K562 (cell line): ENCODE data around the gene PNPO. TPM values are rescaled to one million over a fixed set of nuclear protein-coding genes. Genes with fewer than 3 reads are reported as not detected.

Source experiments
- ATAC-seq: fragments of 200-7000 bp; cut with Tn5 transposase; 3 replicates; pipeline ENCODE4 v1.9.1; 2020; ENCODE audit warnings: moderate library complexity
- BruUV-seq: library from RNA; stranded (reverse); fragments of 400-500 nt; replicated peaks from 2 replicates; lab custom pipeline; 2021; lab: Mats Ljungman, UMichigan
- CTCF ChIA-PET: fragments of 300-600 bp; formaldehyde crosslinking; extraction: SDS; loops from one replicate; lab custom pipeline; 2021; ENCODE audit warnings: low intra/inter-chr PET ratio; lab: Yijun Ruan, JAX
- POLR2A ChIA-PET: fragments of 300-600, 350-650 bp; sonication (Branson Sonifier 250); formaldehyde crosslinking; extraction: SDS; loops from one replicate; lab custom pipeline; 2021; ENCODE audit warnings: antibody characterized with exemption, inconsistent platforms; lab: Yijun Ruan, JAX
- DNase-seq, 4 experiments: peaks; one replicate each; pipeline versions ENCODE4 v3.0.0 to v3.0.0-alpha.2; 2011 to 2018; ENCODE audit warnings: low spot score in 3 of 4, mixed read lengths in 3 of 4; ENCODE audit errors: extremely low read depth in 1 of 4
- FAIRE-seq: peaks from 2 replicates; lab custom pipeline; 2011; peaks lifted over from hg19 to GRCh38; lab: Jason Lieb, UNC
- H2AFZ ChIP-seq: 2 replicates; pipeline ENCODE4 v1.6.0; 2011; ENCODE audit warnings: low read depth, low read length, control low read depth, inconsistent platforms
- H3K27ac ChIP-seq: fragments of 200-600 bp; 3 replicates; pipeline ENCODE4 v1.8.0; 2011; ENCODE audit warnings: low read depth, mild to moderate bottlenecking, control low read depth, inconsistent platforms, low read length, moderate library complexity, mixed read lengths; ENCODE audit errors: extremely low read depth
- H3K27me3 ChIP-seq, 2 experiments: fragments of 300-600 bp in 1 of 2; 2 replicates in 1 of 2; 3 replicates in 1 of 2; pipeline versions ENCODE4 v1.6.0 to v1.8.0; 2011; ENCODE audit warnings: inconsistent platforms in 2 of 2, low read length in 2 of 2, mild to moderate bottlenecking in 1 of 2, mixed read lengths in 1 of 2, moderate library complexity in 1 of 2; ENCODE audit not compliant: control insufficient read depth in 2 of 2, insufficient read depth in 2 of 2
- H3K36me3 ChIP-seq: fragments of 300-600 bp; 3 replicates; pipeline ENCODE4 v1.8.0; 2011; ENCODE audit warnings: mild to moderate bottlenecking, low read length, inconsistent platforms; ENCODE audit not compliant: control insufficient read depth, insufficient read depth
- H3K4me1 ChIP-seq, 2 experiments: fragments of 200-600 bp in 1 of 2; replicated peaks in 1 of 2; 2 replicates in 1 of 2; 3 replicates in 1 of 2; pipeline versions ENCODE4 v1.5.1 to v1.8.0; 2011; ENCODE audit warnings: inconsistent platforms in 2 of 2, low read length in 2 of 2, mild to moderate bottlenecking in 1 of 2, mixed read lengths in 1 of 2, moderate library complexity in 1 of 2; ENCODE audit not compliant: control insufficient read depth in 2 of 2, insufficient read depth in 2 of 2
- H3K4me2 ChIP-seq: 2 replicates; pipeline ENCODE4 v1.6.1; 2011; ENCODE audit warnings: low read length, control low read depth, inconsistent platforms, mixed read lengths; ENCODE audit not compliant: insufficient read depth
- H3K4me3 ChIP-seq: fragments of 200-600 bp; sonication (generic), shearing (Covaris generic); 2 replicates; pipeline ENCODE4 v1.5.1; 2016; ENCODE audit warnings: control low read depth, inconsistent platforms
- H3K79me2 ChIP-seq: fragments of 200-600 bp; 3 replicates; pipeline ENCODE4 v1.8.0; 2011; ENCODE audit warnings: low read length, inconsistent platforms; ENCODE audit not compliant: control insufficient read depth, insufficient read depth
- H3K9ac ChIP-seq, 2 experiments: 2 replicates each; pipeline versions ENCODE4 v1.6.0 to v1.6.1; 2011; ENCODE audit warnings: low read depth in 2 of 2, low read length in 2 of 2, control low read depth in 1 of 2, inconsistent platforms in 1 of 2, mild to moderate bottlenecking in 1 of 2, mixed read lengths in 1 of 2; ENCODE audit not compliant: insufficient read depth in 1 of 2
- H3K9me1 ChIP-seq: one replicate; pipeline ENCODE4 v1.6.0; 2011; ENCODE audit warnings: inconsistent platforms, mild to moderate bottlenecking, low read length, moderate library complexity; ENCODE audit not compliant: control insufficient read depth, insufficient read depth
- H3K9me3 ChIP-seq: replicated peaks from 2 replicates; pipeline ENCODE4 v1.5.1; 2011; ENCODE audit warnings: low read depth, low read length, inconsistent platforms; ENCODE audit not compliant: control insufficient read depth, insufficient read depth
- H4K20me1 ChIP-seq: replicated peaks from 2 replicates; pipeline ENCODE4 v1.6.1; 2011; ENCODE audit warnings: low read length, inconsistent platforms, mixed read lengths; ENCODE audit not compliant: control insufficient read depth, insufficient read depth
- ATF1 ChIP-seq, 2 experiments: fragments of 450-650 bp in 1 of 2; IDR thresholded peaks; 2 replicates each; pipeline ENCODE4 v1.6.1; 2016; ENCODE audit warnings: missing compliant biosample characterization in 1 of 2, missing genetic modification characterization in 1 of 2
- KDM1A ChIP-seq, 2 experiments: fragments of 450-650 bp; IDR thresholded peaks; 2 replicates each; pipeline ENCODE4 v1.6.1; 2016; ENCODE audit warnings: mild to moderate bottlenecking in 2 of 2
- MYBL2 ChIP-seq, 2 experiments: fragments of 450-650 bp in 1 of 2; sonication (generic) in 1 of 2; formaldehyde crosslinking in 1 of 2; IDR thresholded peaks; 2 replicates each; pipeline versions ENCODE4 v1.6.1 to v1.8.1; 2017 to 2022; ENCODE audit warnings: borderline replicate concordance in 1 of 2, inconsistent platforms in 1 of 2, low read depth in 1 of 2, mild to moderate bottlenecking in 1 of 2, missing genetic modification reagents in 1 of 2, moderate library complexity in 1 of 2
- NFE2 ChIP-seq: IDR thresholded peaks from 2 replicates; pipeline ENCODE4 v1.6.1; 2014; ENCODE audit warnings: antibody characterized with exemption, low read depth
- SLC30A9 ChIP-seq: fragments of 250-450 bp; sonication (Bioruptor Pico); IDR thresholded peaks from 2 replicates; pipeline ENCODE4 v1.8.0; 2022; ENCODE audit warnings: mild to moderate bottlenecking, moderate library complexity
- SMAD4 ChIP-seq: fragments of 250-450 bp; sonication (Bioruptor Pico); conservative IDR thresholded peaks from 2 replicates; pipeline ENCODE4 v1.8.0; 2021; ENCODE audit warnings: inconsistent platforms, mild to moderate bottlenecking, moderate library complexity
- SRSF9 ChIP-seq: fragments of 200-400 bp; formaldehyde crosslinking; IDR thresholded peaks from 2 replicates; pipeline ENCODE4 v1.6.1; 2017; ENCODE audit warnings: low read depth, low read length, borderline replicate concordance
- ZBTB7A ChIP-seq: IDR thresholded peaks from 2 replicates; pipeline ENCODE4 v1.6.1; 2011; ENCODE audit warnings: low read depth, mild to moderate bottlenecking, low read length, moderate library complexity, borderline replicate concordance; ENCODE audit not compliant: control insufficient read depth
- ZNF140 ChIP-seq: fragments of 250-450 bp; sonication (Bioruptor Pico); IDR thresholded peaks from 2 replicates; pipeline ENCODE4 v1.8.0; 2021; ENCODE audit warnings: moderate library complexity, mild to moderate bottlenecking, inconsistent platforms
- ZNF77 ChIP-seq: fragments of 250-450 bp; sonication (Bioruptor Pico); IDR thresholded peaks from 2 replicates; pipeline ENCODE4 v1.5.0; 2020
- in situ Hi-C: fragments of 300-500 bp; cut with MboI; formaldehyde crosslinking; loops from 4 replicates; pipeline ENCODE4 v1.15.0; 2018; ENCODE audit warnings: inconsistent platforms, mixed read lengths
- intact Hi-C: fragments of 100-400 bp; cut with micrococcal nuclease; formaldehyde crosslinking; loops from 2 replicates; pipeline ENCODE4 v1.14.2; 2022
- polyA plus RNA-seq, 8 experiments: library from polyadenylated mRNA; depleted of rRNA in 4 of 8; stranded (reverse) in 5 of 8; unstranded in 3 of 8; fragments of >200 nt; fragmentation: Nextera tagmentation in 2 of 8; fragmentation: Illumina TruSeq in 1 of 8; extraction: Ambion mirVana in 2 of 8; extraction: Trizol in 1 of 8; gene quantifications; 2 replicates each; pipeline versions ENCODE4 v1.2.1 to v1.2.3, GENCODE V29; 2011 to 2014; ENCODE audit warnings: inconsistent platforms in 1 of 8, missing spikeins in 1 of 8
- total RNA-seq, 7 experiments: library from RNA; depleted of rRNA in 6 of 7; stranded (reverse); fragments of >200 nt in 6 of 7; fragmentation: Illumina TruSeq in 2 of 7; extraction: Trizol in 2 of 7; gene quantifications; 2 replicates each; pipeline versions ENCODE4 v1.2.1 to v1.2.3, GENCODE V29; 2011 to 2021; ENCODE audit warnings: low replicate concordance in 1 of 7

The PNPO gene
- total and polyA plus RNA-seq, 9 of the 15 experiments (the other 6 are each of a cell fraction or from before 2014, with no cell fraction given): 16.6 to 39.0 (median 27.4) TPM

DNA sequence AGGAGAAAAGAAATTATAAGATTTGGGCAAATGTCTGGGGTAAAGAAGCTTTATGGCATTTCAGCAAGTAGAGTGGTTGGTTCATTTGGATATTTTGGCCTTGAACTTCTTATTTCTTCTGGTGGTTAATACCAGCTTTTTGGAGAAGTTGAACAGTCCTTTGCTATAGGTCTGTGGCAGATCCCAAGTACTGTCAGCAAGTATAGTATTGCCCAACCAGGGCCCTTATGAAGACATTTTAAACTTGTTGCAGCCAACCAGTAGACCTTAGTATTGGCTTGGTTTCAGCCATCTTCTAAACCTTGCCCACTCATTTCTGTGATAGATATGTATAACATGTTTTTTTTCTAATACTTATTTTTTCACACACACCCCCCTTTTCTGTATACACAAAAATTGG lies 43.1 kb upstream of the PNPO start:
- CTCF ChIA-PET: no interaction called here
- no peak for FAIRE-seq
- no TSS peak for BruUV-seq
- no peak overlapping the region for H2AFZ ChIP-seq
- H3K9me3 ChIP-seq: no peaks in the 10 kb centered on the region
- intact Hi-C loops: no loop called here
- peaks cover 21 to 30% of the 10 kb centered on the region in 2 experiments for H3K4me1 ChIP-seq
- peaks cover 5% of the 10 kb centered on the region for H4K20me1 ChIP-seq
- TF ChIP-seq SMAD4 (CRISPR knock-in tag) (no peak), ZBTB7A (no peak), MYBL2 (IDR thresholded peaks at IDR 0.05; ENCODE audit: low read depth) (no peak), MYBL2 (CRISPR knock-in tag; IDR thresholded peaks at IDR 0.05; ENCODE audit: borderline replicate concordance) (no peak), ATF1 (CRISPR knock-in tag; IDR thresholded peaks at IDR 0.05) (no peak), ATF1 (tag; IDR thresholded peaks at IDR 0.05) (no peak), SLC30A9 (no peak), NFE2 (no peak), ZNF77 (no peak), KDM1A (IDR thresholded peaks at IDR 0.05) (no peak), SRSF9 (no peak), ZNF140 (CRISPR knock-in tag) (no peak)
- TF ChIP-seq, all 486 proteins: peak for 0
- H3K36me3 ChIP-seq: peaks cover 19% of the 10 kb centered on the region; the same call in 2 of the 3 replicates
- no peak overlapping the region for H3K9ac ChIP-seq
- H3K27me3 ChIP-seq: no peaks in the 10 kb centered on the region
- POLR2A ChIA-PET: interaction anchor here (0.6 to 0.7 kb wide), 2 partner anchors 11 to 33 kb away, joined by 3 to 4 read pairs; no protein-coding TSS in a partner anchor
- H3K4me2 ChIP-seq: no peak overlapping the region
- ATAC-seq (no peak), DNase-seq (no peak)
- H3K79me2 ChIP-seq: peaks cover 33% of the 10 kb centered on the region
- in situ Hi-C loops: no loop called here
- no peak overlapping the region for H3K27ac ChIP-seq
- H3K4me3 ChIP-seq: no peak overlapping the region
- no peaks in the 10 kb centered on the region for H3K9me1 ChIP-seq
